Measurements from ENCODE around the gene SLC6A3.
"Not testable (repeated sequence)": the region's sequence is repeated elsewhere in the genome, so short reads cannot be mapped to it uniquely, and the experiment has no call there.

Gene SLC6A3

DNA sequence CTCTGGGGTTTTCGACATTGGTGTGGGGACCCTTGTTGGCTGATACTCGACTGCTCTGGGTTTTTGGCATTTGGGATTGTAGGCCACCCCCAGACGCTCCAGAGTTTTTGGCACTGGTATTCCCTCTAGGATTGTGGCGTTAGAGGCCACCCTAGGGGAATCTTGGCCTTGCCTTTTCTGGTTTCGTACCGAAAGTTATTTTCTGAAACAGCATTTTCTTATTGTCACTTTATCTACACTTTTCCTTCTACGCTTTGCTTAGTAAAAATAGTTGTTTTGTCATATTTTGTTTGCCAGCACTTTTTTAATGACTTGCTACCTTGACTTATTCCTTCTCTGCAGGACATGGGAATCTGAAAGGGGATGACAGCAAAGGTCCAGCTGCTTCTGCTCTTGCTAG lies 75.2 kb downstream of the SLC6A3 start:
- no peak for DNase-seq (ENCODE audit: low read depth)

- no peak for DNase-seq (ENCODE audit: low read depth)
Observed at GRCh38 chr5:1368756-1369155, 76.5 kb downstream of the SLC6A3 start.

- DNase-seq (ENCODE audit: low read depth), result no peak
Observed at GRCh38 chr5:1368236-1368635, 77.0 kb downstream of the SLC6A3 start.

GRCh38 chr5:1367149-1367548 lies 78.1 kb downstream of the SLC6A3 start:
- DNase-seq (ENCODE audit: low read depth), result no peak

GRCh38 chr5:1366514-1366913 lies 78.7 kb downstream of the SLC6A3 start:
- no peak for DNase-seq (ENCODE audit: low read depth)

DNA sequence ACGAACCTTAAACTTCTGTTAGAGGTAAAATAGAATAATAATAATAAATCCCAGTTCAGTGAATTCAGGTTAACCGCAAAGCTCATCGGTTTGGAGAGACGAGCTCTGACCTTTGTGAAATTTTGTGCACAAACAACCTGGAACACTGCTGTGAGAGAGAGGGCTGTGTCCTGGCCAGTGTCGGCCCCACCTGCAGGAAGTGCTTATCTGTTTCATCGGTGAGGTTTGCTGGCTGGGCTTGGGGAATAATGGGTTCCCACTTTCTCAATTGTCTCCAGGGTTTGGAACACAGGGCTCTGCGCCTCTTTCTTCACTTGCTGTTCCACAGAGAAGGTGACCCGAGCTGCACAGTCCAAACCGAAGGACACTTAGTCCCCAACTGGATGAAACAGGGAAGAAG lies 81.0 kb downstream of the SLC6A3 start:
- DNase-seq (ENCODE audit: low read depth), result no peak

DNA sequence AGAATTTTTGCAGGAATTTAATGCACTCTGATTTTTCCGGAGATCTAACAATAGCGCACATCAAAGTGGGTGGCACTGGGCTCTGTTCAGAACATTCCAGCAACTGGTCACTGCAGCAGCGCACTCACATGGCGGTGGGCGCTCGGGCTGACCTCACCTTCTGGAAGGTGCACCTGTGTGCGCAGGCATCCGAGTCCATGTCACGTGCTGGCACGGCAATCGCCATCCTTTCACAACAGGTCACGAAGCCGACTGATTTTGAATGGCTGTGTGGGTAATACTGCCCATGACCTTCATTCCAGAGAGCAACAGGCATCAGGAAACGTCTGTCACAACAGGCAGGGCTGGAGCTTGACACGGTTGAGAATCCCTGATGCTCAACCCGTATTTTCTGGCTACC lies 81.7 kb downstream of the SLC6A3 start:
- DNase-seq (ENCODE audit: low read depth), result no peak

- no peak for DNase-seq (ENCODE audit: low read depth)
Observed at GRCh38 chr5:1363160-1363559, 82.1 kb downstream of the SLC6A3 start.

GRCh38 chr5:1362242-1363015 lies 82.8 kb downstream of the SLC6A3 start:
- no peak for DNase-seq (ENCODE audit: low read depth)

DNA sequence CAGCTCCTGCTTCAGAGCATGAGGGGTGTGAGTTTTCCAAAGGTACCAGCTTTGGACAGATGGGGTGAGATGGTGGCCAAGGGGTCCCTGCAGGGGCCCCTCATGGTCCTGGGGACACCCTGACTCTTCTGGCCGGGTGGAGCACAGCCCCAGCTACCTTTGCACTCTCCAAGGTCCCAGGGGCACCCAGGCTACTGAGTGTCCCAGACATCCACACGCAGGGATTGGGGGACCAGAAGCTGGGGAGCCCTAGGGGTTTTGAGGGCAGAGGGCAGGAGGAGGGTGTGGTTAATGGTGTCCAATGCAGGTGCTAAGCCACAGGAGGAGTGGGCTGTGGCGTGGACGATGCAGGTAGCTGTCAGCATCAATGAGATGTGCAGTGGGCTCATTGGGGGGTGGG lies 84.4 kb downstream of the SLC6A3 start:
- no peak for DNase-seq (ENCODE audit: low read depth)

- DNase-seq (ENCODE audit: low read depth), result not testable (repeated sequence)
Observed at GRCh38 chr5:1360367-1360766, 84.9 kb downstream of the SLC6A3 start.

DNA sequence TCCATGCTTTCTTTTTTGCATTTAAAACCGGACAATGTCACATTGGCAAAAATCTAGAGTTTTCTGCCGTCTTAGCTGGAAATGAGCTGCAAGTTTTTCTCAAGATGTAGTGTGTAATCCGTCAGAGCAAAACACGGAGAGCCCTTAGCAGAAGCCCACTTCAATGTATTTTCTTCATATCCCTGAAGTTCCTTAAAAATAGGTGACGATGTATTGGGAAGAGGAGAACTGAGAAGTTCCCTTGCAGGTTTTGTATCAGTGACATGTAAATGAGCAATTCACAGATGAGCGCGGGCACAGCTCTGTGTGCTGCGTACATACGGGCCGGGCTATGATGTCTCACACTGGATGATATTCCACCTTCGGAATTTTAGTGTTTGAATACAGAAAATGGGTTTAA lies 85.5 kb downstream of the SLC6A3 start:
- no peak for DNase-seq (ENCODE audit: low read depth)

DNA sequence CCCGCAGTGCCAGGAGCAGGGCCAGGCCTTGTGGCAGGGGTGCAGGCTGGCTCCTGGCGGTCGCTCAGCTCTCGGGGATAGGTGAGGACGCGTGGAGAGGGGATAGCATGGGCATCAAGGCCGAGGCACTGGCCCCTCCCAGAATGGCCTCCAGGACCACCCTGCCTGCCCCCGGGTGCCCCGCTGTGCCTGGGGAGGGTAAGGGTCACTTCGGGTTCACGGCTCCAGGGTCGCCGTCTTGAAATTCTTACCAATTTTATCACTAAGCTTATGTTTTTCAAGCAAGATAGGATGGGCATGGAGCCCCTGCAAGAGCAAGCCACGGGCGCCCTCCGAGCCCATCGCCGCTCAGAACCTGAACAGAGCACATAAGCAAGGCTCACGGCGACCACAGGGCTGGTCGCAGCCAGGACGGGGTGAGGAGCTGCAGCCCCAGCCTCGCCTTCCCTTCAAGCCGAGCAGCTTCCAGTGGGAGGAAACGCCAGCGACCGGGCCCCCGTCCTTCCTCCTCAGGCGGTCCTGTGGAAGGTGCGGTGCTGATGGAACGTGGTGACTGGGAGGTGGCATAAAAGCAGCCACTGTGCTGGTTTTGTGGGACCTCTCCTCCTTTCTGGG lies 86.1 kb downstream of the SLC6A3 start:
- DNase-seq (ENCODE audit: low read depth), result no peak

DNA sequence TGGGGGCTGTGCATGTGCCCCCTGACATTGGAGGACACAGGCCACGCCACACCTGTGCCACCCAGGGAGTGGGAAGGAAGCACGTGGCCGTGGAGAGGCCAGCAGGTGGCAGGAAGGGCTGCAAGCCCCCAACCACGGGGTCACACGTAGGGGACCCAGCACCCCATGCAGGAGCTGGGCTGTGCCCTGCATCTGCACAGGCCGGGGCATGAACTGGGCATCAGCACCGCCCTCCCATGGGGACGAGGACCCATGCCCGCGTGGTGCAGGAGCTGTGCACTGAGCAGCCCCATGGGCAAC lies 86.6 kb downstream of the SLC6A3 start:
- DNase-seq (ENCODE audit: low read depth), result no peak

- no peak for DNase-seq (ENCODE audit: low read depth)
Observed at GRCh38 chr5:1357946-1358725, 87.1 kb downstream of the SLC6A3 start.

DNA sequence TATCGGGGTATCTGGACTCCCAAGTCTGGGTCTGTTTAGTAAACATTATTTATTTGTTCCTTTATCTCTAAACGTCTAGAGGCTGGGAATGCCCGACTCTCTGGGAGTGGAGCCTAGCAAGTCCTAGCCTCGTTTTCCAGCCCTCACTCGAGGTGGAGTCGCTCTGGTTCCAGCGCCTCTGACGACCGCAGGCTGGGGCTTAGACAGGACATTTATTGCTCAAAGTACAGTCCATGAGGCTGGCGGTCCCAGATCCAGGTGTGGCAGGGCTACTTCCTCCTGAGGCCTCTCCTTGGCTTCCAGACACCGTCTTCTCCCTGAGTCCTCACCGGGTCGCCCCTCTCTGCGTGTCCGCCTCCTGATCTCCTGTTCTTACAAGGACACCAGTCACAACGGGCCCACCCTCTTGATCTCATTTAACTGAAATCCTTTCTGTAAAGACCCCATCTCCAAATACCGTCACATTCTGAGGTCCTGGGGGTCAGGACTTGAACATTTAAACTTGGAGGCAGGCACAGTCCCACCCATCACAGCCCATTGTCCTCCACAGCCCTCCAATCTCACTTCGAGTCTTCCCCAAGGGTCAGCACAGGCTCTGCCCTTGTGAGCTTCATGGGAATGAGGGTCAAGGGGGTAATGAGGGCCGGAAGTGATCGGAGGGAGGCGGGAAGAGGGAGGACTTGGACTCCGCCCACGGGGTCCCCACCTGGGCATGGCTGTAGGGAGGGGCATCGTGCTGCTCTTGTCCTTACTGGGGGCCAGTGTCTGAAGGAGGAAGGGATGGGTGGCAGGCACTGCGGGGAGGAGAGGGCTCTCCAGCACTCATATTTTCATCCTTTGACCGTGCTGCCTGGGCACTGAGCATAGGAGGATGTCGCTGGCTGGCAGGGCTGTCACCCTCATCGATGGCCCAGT lies 88.1 kb downstream of the SLC6A3 start:
- DNase-seq (ENCODE audit: low read depth), result no peak

GRCh38 chr5:1354576-1354975 lies 90.7 kb downstream of the SLC6A3 start:
- DNase-seq (ENCODE audit: low read depth), result no peak

DNA sequence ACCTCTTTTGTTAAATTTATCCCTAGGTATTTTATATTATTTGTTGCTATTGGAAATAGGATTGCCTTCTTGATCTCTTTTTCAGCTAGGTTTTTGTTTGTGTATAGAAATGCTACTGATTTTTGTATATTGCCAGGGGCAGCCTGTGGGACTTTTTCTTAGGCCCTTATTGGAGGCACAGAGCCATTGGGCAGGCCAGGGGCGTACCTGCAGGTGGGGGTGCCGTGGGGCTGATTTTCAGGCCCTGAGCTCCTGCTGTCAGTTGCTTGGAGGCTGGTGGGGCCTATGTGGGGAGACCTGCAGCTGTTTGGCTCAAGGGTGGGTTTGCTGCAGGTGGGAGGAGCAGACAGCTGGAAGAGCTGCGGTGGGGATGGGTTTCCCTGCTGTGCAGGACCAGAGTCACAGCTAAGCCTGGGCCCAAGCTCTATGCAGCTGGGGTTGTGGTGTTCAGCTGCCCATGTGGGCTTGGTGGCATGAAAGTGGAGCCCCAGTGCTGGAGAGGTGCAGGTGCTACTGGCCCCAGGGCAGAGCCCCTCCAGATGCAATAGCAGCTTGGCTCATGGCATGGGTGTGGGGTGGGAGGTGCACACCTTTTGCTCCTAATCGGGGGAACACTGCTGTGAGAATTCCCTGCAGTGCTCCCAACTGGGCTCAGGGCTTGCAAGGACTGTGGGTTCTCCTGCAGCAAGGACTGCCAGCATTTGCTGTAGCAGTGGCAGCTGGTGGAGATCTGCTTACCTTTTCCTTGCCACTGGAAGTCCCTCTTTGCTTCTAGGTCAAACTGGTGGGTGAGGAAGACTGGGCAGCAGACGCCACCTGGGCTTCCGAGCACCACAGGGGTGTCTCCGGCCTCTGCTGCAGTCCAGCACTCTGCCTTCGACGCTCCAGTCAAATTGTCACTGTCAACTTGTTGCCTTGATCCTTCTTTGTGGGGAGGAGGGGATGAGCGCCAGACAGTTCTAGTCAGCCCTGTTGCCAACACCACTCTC lies 92.7 kb downstream of the SLC6A3 start:
- no peak for DNase-seq (ENCODE audit: low read depth)

- no peak for DNase-seq (ENCODE audit: low read depth)
Observed at GRCh38 chr5:1351156-1351555, 94.1 kb downstream of the SLC6A3 start.

GRCh38 chr5:1349246-1349645 lies 96.0 kb downstream of the SLC6A3 start:
- DNase-seq (ENCODE audit: low read depth), result no peak

DNA sequence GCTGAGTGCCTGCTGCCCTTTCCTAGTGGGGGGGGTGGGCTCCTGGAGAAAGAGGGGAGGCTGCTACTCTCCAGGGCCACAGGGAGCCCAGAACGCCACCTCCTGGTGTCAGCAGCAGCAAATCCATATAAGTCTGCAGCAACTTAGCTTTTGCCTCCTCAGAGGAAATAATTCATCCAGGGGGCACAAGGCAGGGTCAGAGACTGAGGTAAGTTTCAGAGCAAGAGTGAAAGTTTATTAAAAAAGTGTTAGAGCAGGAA lies 96.3 kb downstream of the SLC6A3 start:
- DNase-seq (ENCODE audit: low read depth), result no peak
